DMS153 (cell line): ENCODE results near the gene MEPCE.
A peak's percentile ranks its signal among the peaks of the same experiment; 100 is the strongest.

Source experiments
- DNase-seq: peaks from one replicate; lab custom pipeline; 2025; lab: John Stamatoyannopoulos, UW

Gene MEPCE

GRCh38 chr7:100406767-100407166, 22.9 kb upstream of the MEPCE start:
- DNase-seq, result no peak

GRCh38 chr7:100407285-100408180, 22.1 kb upstream of the MEPCE start:
- no peak for DNase-seq

- DNase-seq, result no peak
Observed at GRCh38 chr7:100411101-100411500, 18.5 kb upstream of the MEPCE start.

GRCh38 chr7:100413346-100413745, 16.3 kb upstream of the MEPCE start:
- DNase-seq, result no peak

GRCh38 chr7:100413889-100414288, 15.7 kb upstream of the MEPCE start:
- no peak for DNase-seq

- no peak for DNase-seq
Observed at GRCh38 chr7:100415448-100415847, 14.2 kb upstream of the MEPCE start.

- no peak for DNase-seq
Observed at GRCh38 chr7:100418930-100419659, 10.5 kb upstream of the MEPCE start.

- no peak for DNase-seq
Observed at GRCh38 chr7:100419660-100420226, 9.9 kb upstream of the MEPCE start.

- no peak for DNase-seq
Observed at GRCh38 chr7:100423315-100423714, 6.3 kb upstream of the MEPCE start.

GRCh38 chr7:100425347-100425746, 4.3 kb upstream of the MEPCE start:
- no peak for DNase-seq

- no peak for DNase-seq
Observed at GRCh38 chr7:100426516-100426915, 3.1 kb upstream of the MEPCE start.

- no peak for DNase-seq
Observed at GRCh38 chr7:100427762-100428198, 1.9 kb upstream of the MEPCE start.

- DNase-seq, result peak; percentile 97
Observed at GRCh38 chr7:100428199-100428966, 1.2 kb upstream of the MEPCE start, which contains the start of gene ZCWPW1. ZCWPW1 (minus strand) TSS chr7:100428703; CDS start chr7:100420649, 8,054 bp downstream.

- DNase-seq, result peak; percentile 99
Observed at GRCh38 chr7:100428967-100429636, 529 bp upstream of the MEPCE start.

GRCh38 chr7:100430493-100431285, 1.1 kb downstream of the MEPCE start:
- DNase-seq, result no peak

- DNase-seq, result no peak
Observed at GRCh38 chr7:100431286-100431735, 1.7 kb downstream of the MEPCE start.

GRCh38 chr7:100432053-100432452, 2.4 kb downstream of the MEPCE start:
- DNase-seq, result no peak

GRCh38 chr7:100432621-100433275, 3.1 kb downstream of the MEPCE start:
- DNase-seq, result no peak

- DNase-seq, result no peak
Observed at GRCh38 chr7:100433276-100433591, 3.6 kb downstream of the MEPCE start.
